ENCODE results near the gene LRPPRC.
"Not testable (repeated sequence)": the region's sequence is repeated elsewhere in the genome, so short reads cannot be mapped to it uniquely, and the experiment has no call there.

Gene LRPPRC

DNA sequence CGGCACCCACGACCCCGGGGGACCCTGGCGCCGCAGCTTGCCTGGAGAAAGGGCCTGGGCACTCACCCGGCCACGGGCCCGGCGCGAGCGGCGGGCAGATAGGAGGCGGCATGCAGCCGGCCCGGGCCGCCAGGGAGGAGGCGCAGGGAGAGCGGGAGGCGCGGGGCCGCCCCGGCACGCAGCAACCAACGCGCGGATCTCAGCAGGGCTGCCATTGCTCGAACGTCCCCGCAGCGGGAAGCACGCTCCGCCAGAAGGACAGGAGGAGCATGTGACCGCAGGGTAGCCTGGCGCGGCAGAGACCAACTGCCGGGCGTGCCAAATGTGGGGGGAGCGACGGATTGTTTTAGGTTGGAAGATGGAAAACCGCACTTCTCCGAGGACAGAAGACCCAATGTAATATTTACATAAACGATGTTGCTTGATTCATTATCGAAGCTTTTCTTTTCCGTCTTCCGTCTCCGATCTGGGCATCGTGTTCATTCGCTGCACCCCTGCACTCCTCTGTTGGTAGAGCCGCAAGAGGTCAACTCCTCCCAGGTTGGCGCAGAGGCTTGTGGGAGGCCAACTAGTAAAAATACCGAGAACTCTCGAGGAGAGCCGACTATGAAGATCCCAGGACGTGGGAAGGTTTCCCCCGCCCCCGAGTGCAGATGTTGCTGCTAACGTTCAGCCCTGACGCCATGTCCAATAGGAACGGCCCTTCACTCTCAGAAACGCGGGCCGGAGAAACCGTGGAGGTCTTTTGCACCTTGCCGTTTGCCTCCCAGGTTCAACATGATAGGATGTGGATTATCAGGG lies at the start of gene LRPPRC:
Gene LRPPRC, minus strand, starts transcription at position 257 of the 801 bp plus-strand sequence. Its CDS starts 42 bp downstream, at position 215.
- DNase-seq, result peak; percentile 86

DNA sequence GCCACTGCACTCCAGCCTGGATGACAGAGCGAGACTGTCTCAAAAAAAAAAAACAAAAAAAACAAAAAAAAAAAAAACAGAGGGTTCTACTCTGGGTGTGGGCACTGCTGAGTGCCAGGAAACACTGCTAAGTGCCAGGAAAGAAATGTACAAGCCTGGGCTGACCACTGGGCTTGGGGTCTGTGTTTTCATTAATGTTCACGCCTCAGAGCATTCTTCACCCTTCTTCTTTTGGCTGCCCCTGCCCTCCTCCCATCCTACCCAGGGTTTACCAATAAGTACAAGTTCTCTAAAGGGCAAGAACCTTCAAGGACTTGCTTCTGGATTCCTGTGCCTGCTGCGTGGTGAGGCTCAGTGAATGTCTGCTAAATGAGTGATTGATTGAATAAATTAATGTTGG lies 49.3 kb upstream of the LRPPRC start:
- DNase-seq, result no peak

DNA sequence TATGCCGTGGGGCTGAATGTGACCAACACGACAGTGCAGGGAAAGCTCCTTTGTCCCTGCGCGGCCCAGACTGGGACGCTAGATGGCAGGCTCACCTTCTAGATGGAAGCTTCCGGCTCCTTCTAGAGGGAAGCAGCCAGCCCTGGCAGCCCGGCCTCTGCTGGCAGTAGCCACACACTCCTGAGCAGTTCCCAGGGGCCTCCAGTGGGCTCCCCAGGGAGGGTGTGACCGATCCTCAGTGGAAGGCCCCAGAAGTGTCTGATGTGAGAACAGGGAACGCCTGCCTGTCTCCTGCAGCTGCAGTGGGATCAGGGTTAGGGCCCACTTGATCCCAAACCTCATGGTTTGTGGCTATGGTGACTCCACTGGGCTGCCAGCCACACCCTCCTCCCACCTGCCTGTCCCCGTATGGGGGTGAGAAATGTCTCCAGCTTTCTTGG lies 48.5 kb upstream of the LRPPRC start:
- DNase-seq, result peak; percentile 76

DNA sequence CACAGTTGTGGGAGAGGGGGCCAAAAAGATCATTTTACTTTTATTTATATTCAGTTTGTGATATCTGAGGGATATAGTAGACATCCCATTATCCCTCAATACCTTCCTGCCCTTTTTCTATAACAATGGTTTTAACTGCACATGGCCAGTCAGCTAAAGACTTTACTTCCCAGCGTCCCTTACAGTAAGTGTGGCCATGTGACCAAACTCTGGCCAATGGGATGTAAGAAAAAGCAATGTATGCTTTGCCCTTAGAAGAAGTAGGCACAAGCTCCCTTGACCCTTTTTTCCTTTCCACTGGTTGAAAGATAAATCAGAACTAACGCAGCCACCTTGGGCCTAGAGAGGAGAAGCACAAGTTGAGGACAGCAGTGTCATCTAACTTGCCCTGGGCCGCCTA lies 44.6 kb upstream of the LRPPRC start:
- DNase-seq, result no peak

DNA sequence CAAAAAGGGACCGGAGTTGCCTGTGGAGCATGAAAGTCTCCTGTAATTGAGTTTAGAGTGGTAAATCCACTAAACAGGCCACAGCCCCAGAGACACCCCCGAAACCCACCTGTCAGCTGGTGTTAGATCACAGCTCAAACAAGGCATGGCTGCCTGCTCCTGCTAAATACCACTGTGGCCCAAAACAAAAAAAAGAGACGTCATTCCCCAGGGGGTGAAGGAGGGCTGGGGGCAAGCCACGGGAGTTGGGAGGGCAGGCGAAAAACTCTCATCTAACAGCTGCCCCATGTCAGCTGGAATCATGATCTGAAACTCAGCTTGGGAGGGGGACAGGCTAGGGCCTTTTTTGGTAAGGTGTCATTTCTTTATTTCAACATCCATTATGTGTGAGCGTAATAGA lies 42.5 kb upstream of the LRPPRC start:
- DNase-seq, result no peak

DNA sequence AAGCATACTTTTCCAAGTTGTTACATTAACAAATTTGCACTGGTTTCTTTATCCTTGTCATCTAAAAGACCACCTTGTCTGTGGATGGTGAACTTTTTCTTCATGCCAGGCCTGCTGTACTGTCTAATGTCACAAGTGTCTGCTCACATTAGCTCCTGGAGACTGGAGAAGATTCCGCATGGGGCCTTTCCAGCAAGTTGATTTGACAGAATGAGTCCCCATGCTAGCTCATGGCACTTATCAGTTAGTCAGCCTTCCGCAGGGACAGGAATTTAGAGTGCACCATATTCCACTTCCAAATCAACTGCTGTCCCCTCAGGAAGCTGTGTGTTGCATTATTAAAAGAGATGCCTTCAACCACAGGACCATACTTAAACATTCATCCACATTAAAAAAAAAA lies 41.4 kb upstream of the LRPPRC start:
- DNase-seq, result no peak

DNA sequence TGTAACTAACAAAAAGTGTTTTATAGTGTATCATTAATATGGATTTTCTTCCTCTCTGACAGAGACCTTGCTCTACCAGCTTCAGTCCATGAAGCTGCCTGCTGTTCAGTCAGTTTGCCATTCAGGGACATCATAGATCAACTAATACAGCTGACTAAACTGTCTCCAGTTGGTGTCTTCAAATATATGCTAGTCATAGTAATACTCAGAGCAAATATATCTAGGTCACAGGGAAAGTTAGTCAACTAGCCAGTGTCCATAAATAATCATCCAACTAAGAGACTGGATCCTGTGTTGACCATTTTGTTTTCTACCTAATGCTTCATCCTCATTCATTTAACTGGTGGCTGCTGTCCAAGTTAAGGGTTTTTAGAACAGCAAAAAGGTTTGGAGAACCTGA lies 38.2 kb upstream of the LRPPRC start:
- DNase-seq, result no peak

DNA sequence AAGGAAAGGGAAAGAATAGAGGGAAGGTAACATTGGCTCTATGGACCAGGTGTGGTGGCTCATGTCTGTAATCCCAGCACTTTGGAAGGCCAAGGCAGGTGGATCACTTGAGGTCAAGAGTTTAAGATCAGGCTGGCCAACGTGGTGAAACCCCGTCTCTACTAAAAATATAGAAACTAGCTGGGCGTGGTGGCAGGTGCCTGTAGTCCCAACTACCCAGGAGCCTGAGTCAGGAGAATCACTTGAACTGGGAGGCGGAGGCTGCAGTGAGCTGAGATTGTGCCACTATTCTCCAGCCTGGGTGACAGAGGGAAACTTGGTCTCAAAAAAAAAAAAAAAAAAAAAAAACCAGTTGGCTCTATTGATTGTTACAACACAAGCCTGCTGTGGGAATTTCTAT lies 31.3 kb upstream of the LRPPRC start:
- not testable (repeated sequence) for DNase-seq

DNA sequence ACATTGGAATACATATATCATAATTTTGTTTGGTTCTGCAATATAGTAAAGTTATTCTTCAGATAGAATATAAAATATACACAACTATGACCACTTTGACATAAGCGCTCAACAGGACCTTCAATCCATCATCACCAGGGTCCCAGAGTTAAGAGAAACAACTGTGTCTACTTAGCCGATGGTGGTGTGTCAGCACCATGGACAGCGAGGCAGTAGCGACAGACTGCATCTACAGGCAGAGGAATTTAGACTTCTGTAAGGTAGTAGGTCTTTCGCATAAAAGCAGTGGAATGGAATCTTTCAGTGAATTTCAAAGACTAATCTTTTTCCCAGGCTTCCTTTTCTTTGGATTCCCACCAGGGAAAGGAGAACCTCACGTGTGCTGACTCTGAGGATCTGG lies 20.5 kb upstream of the LRPPRC start:
- DNase-seq, result no peak

DNA sequence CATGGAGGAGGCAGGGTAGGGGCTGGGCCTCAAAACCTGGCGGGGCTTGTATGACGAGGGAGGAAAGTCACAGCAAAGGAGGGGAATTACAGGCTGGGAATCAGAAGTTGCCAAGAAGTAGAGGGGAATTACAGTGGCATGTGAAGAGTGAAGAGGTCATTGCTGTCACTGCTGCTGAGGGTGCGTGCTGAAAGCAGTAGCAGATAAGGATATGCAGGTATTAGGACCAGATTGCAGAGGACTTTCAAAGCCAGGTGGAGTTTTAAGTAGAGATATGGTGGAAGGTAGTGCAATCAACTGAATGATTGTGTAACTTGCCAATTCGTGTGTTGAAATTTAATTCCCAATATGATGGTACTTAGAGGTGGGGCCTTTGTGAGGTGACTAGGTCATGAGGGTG lies 19.4 kb upstream of the LRPPRC start:
- no peak for DNase-seq

DNA sequence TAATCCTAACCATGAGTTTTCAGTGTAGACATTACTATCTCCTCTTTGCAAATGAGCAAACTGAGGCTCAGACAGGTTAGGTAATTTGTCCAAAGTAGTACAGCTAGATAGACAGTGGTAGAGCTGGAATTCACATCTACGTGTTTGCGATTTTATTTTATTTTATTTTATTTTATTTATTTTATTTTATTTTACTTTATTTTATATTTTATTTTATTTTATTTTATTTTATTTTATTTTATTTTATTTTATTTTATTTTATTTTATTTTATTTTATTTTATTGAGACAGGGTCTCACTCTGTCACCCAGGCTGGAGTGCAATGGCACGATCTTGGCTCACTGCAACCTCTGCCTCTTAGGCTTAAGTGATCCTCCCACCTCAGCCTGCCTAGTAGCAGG lies 17.4 kb upstream of the LRPPRC start:
- DNase-seq, result not testable (repeated sequence)

DNA sequence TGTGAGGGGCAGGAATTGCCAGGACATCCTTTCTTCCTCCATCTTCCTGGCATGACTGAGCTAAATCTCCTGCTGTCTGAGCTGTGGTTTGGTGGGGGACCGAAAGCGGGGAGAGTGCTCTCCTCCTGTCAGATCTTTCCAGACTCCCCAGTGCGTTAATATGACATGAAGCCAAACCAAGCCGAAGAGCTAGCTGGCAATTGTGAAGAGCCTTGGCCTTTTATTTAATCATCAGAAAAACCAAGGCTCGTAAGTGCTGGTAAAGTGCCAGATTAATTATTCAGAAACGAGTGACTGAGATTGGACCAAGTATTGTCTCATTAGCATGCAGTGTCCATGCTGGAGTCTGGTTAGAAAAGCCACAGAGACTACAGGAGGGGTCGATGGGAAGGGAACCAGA lies 14.5 kb upstream of the LRPPRC start:
- no peak for DNase-seq

DNA sequence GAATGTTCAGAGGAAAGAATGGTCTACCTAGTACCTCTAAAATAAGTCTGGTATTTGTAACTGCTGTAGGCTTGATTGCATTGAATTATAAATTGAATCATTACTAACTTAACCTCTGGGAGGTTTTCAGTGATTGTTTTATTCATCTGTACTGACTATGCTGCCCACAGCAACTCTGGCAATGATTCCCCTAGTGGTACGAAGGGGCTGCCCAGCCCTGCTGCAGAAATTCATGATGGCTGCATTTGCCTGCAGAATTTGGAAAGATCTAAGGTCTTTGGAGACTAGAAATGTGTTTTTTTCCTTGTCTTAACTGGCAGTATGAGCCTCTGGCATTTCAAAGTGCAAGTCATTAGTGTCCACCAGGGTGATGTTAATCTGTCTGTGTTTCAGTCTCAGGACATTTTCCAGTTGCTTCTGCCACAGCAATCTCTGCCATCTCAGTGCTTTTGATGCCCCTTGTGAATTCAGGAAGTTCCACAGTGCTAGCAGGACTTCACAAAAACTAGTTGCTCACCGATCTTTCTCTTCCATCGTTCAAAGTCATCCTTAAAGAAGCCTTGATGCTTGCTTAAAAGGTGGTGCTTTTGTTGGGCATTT lies 13.4 kb upstream of the LRPPRC start:
- DNase-seq, result no peak

DNA sequence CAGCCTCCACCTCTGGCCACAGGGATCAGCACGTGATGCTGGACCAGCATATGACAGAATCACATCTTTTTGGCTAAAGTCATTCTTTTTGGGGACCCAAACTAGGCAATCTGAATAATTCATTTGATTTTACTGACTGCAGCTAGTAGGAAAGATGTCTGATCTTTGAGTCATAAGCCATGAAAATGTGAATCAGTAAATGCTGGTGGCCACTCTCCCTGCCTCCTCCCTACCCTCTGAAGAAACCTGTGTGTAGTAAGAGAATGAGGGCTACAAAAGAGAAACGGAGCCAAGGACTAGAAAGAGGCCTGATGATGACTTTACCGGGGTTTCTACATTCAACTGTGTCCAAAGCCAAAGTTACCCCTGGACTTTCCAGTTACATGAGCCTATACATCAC lies 10.1 kb upstream of the LRPPRC start:
- no peak for DNase-seq

DNA sequence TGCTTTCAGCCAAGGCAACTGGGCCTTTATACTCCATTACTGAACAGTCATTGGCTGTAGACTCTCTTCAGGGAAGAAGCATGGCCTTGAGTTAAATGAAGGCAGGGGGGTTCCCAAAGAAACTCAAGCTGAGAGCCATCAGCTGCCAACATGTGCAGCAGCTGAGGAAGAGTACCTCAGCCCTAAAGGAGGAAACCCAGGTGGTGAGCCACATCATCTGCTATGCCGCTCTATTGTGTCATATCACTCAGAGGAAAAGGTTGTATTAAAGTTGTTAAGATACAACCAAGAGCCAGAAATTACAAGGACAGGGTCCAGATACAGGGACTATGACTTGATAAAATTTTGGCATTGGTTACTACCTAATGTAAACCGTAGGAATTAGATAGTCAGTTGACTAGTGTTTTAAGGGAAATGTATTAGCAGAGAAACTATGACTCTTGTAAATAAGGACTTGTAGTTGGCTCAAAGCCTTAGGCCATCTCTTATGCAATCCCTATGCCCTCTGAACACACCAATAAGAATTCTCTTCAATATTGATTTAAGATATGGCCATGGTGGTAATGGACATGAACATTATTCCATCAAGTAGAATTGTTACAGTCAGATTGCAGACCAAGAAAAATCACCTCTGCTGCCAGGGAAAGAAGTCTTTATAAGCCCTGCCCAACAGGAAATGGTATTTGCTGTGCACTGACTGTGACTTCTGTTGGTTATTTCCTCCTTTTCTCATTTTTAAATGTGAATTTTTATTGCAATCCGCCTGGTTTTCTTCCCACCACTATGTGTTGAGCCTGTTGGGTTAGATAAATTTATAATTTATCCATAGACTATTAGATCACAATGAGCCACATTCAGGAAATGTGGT lies 9.2 kb upstream of the LRPPRC start:
- no peak for DNase-seq

DNA sequence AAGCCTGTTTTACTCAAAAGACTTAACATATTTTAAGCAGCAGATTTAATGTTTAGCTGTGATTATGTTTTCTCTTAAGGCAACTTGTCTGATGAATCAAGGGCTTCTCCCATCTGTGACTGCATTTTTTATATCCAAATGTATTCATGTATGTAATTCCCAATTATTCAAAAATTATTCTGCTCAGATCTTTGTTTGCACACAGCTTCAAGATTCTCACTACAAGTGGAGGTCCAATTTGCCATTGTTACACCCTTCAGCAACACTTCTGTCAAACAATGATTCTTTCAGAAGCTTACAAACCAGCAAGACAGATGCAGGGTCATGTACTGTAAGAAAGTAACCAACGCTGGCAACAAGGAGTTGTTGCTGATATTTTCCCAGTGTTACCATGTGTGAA lies 5.9 kb upstream of the LRPPRC start:
- DNase-seq, result no peak

DNA sequence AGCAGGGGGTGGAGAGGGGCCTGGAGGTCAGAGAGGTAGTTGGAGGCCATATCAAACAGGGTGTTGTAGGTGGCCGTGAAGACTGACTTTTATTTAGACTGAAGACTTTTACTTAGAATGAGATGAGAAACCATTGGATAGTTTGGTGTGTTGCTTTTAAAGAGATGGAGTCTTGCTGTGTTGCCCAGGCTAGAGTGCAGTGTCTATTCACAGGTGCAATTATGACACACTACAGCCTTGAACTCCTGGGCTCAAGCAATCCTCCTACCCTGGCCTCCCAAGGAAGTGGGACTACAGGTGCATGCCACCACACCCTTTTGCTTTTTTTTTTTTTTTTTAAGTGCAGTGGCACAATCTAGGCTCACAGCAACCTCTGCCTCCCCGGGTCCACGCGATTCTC lies 2.5 kb upstream of the LRPPRC start:
- no peak for DNase-seq

DNA sequence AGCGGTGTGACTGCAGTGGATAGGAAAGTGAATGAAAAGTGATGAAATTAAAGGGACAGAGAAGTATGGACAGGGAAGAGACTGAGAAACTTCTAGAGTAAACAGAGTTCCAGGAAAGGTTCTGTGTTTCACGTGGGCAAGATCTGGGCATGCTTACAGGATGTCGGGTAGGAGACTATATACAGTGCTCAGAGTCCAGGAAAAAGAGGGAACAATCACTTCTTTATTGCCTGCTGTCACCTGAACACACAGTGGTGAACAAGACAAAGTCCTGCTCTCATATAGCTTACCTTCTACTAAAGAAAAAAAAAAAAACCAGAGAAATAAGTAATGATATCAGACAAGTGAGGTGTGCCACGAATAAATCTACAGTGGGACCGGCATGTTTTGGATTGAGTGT lies 2.4 kb downstream of the LRPPRC start:
- no peak for DNase-seq

DNA sequence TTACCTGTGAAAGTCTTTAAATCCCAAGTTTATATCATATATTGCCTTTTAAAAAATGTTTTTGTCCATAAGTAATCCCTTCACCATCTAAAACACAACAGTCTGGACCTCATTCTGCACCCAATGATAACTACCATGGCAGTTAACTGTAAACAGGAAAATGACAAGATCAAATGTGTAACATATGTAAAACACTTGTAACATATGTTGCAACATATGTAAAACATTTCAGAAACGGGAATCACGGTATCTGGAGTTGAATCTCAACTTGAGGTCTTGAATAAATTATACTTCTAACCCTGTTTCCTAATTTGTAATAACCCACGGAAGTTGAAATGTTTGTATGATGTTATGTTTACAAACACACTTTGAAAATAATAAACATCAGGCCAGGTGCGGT lies 6.2 kb downstream of the LRPPRC start:
- no peak for DNase-seq

DNA sequence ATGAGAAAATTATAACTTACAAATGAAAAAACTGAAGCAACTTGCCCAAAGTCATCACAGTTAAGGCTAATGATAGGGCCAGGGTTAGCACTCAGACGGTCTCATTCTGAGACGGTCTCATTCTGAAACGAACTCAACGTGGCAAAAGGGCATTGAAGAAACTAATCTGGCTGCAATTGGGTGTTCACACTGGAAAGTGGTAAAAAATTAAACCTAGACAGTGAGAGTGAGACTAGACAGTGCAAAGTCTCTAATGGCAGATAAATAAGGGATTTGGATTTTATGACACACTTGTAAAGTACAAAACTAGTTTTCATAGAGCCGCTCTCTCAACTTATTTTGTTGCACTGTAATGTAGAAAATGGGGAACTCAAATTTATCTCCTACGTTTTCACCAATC lies 9.2 kb downstream of the LRPPRC start:
- no peak for DNase-seq

DNA sequence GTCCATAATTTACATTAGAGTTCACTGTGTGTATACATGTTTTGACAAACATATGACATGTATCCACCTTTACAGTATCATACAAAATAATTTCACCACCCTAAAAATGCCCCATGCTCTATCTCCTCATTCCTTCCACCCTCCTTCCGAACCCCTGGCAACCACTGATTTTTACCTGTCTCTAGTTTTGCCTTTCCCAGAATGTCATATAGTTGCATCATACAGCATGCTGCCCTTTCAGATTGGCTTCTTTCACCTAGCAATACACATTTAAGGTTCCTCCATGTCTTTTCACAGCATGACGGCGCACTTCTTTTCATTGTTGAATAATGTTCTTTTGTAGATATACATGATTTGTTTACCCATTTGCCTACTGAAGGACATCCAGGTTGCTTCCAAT lies 10.4 kb downstream of the LRPPRC start:
- DNase-seq, result no peak

DNA sequence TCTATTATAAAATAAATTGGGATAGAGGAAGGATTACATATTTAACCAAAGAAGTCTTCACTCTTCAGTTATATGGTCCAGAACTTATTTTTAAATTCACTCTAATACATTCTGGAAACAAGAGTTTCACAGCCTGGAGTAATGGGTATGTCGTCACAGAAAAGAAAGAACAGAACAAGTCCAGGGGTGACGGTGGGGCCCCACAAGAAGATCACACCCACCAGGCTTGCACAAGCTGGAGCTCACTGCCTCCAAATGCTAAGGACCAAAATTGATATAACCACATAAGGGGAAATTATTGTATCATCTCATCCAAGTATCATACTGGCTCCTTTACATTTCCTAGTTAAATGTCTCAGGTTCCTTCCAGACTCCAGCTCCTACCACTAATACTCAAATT lies 11.3 kb downstream of the LRPPRC start:
- DNase-seq, result no peak

DNA sequence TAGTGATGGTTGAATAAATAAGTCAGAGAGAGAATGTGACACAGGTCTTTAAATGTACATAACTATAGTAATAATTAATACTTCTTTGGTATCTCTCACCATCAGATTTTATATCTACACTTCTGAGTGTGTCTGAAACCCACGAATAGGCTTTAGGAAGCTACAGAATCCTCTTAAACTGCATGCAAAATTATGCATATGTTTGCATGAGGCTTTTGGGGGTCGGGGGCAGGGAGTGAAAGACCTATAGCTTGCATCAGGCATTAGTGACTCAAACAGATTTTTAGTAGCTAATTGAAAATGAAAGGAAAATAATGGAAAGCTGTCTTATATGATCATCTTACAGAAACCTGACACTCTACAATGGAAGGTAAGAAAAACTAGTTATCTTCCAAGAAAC lies 14.9 kb downstream of the LRPPRC start:
- no peak for DNase-seq

All from GDM1 (cell line).